Nephron progenitor cell (in vitro differentiated cells): Measurements from ENCODE around the gene PER2.

Source experiments
- DNase-seq: peaks from one replicate; pipeline ENCODE4 v3.0.0; 2021
- H3K27ac Mint-ChIP-seq: 2 replicates; pipeline ENCODE4 v1.8.0; 2021; ENCODE audit warnings: mild to moderate bottlenecking, moderate library complexity, mixed read lengths
- H3K27me3 Mint-ChIP-seq: 2 replicates; pipeline ENCODE4 v1.8.0; 2021; ENCODE audit warnings: mild to moderate bottlenecking, low read depth, mixed read lengths; ENCODE audit not compliant: poor library complexity
- H3K36me3 Mint-ChIP-seq: 2 replicates; pipeline ENCODE4 v1.8.0; 2021; ENCODE audit warnings: low read depth, mixed read lengths
- H3K4me1 Mint-ChIP-seq: 2 replicates; pipeline ENCODE4 v1.8.0; 2021; ENCODE audit warnings: mixed read lengths
- H3K4me3 Mint-ChIP-seq: 2 replicates; pipeline ENCODE4 v1.8.0; 2021; ENCODE audit warnings: mild to moderate bottlenecking, moderate library complexity, mixed read lengths
- H3K9me3 Mint-ChIP-seq: 2 replicates; pipeline ENCODE4 v1.8.0; 2021; ENCODE audit warnings: mild to moderate bottlenecking, moderate library complexity, mixed read lengths
- CTCF ChIP-seq: fragments of 200-600 bp; sonication (generic); IDR thresholded peaks from 2 replicates; pipeline ENCODE4 v1.5.0; 2021; ENCODE audit warnings: antibody characterized with exemption

The PER2 gene

GRCh38 chr2:238296638-238297457 lies 8.4 kb upstream of the PER2 start:
- H3K36me3 Mint-ChIP-seq, result no peaks in the 10 kb centered on the region
- no peak for TF ChIP-seq CTCF
- peak overlapping the region; percentile 57 for H3K27ac Mint-ChIP-seq
- no peaks in the 10 kb centered on the region for H3K9me3 Mint-ChIP-seq
- DNase-seq, result no peak
- peaks cover 25% of the 10 kb centered on the region for H3K27me3 Mint-ChIP-seq
- H3K4me3 Mint-ChIP-seq, result no peak overlapping the region
- H3K4me1 Mint-ChIP-seq, result no peaks in the 10 kb centered on the region

GRCh38 chr2:238295144-238296112 lies 7.0 kb upstream of the PER2 start:
- DNase-seq, result no peak
- no peaks in the 10 kb centered on the region for H3K9me3 Mint-ChIP-seq
- TF ChIP-seq CTCF, result no peak
- peaks cover 23% of the 10 kb centered on the region for H3K27me3 Mint-ChIP-seq
- no peak overlapping the region for H3K27ac Mint-ChIP-seq
- peaks cover 5% of the 10 kb centered on the region for H3K4me1 Mint-ChIP-seq
- no peaks in the 10 kb centered on the region for H3K36me3 Mint-ChIP-seq
- no peak overlapping the region for H3K4me3 Mint-ChIP-seq

- Mint-ChIP-seq H3K4me3 (no peak overlapping the region), H3K27ac (no peak overlapping the region)
Measured at GRCh38 chr2:238294393-238295143, 6.2 kb upstream of the PER2 start.

GRCh38 chr2:238294046-238294392 lies 5.6 kb upstream of the PER2 start:
- Mint-ChIP-seq H3K9me3 (no peaks in the 10 kb centered on the region), H3K4me3 (no peak overlapping the region), H3K36me3 (no peaks in the 10 kb centered on the region), H3K4me1 (peaks cover 19% of the 10 kb centered on the region), H3K27me3 (peaks cover 20% of the 10 kb centered on the region), H3K27ac (no peak overlapping the region)
- no peak for TF ChIP-seq CTCF
- DNase-seq, result no peak

More at GRCh38 chr2:238294393-238295143, 6.2 kb upstream of the PER2 start:
- peaks cover 13% of the 10 kb centered on the region for H3K4me1 Mint-ChIP-seq
- TF ChIP-seq CTCF, result no peak
- H3K27me3 Mint-ChIP-seq, result peaks cover 20% of the 10 kb centered on the region
- H3K9me3 Mint-ChIP-seq, result no peaks in the 10 kb centered on the region
- DNase-seq, result no peak
- H3K36me3 Mint-ChIP-seq, result no peaks in the 10 kb centered on the region

GRCh38 chr2:238291550-238292281 lies 3.3 kb upstream of the PER2 start:
- H3K4me1 Mint-ChIP-seq, result peaks cover 33% of the 10 kb centered on the region
- no peak overlapping the region for H3K4me3 Mint-ChIP-seq
- no peak for TF ChIP-seq CTCF
- H3K9me3 Mint-ChIP-seq, result no peaks in the 10 kb centered on the region
- no peaks in the 10 kb centered on the region for H3K36me3 Mint-ChIP-seq
- H3K27me3 Mint-ChIP-seq, result peaks cover 12% of the 10 kb centered on the region
- H3K27ac Mint-ChIP-seq, result no peak overlapping the region
- DNase-seq, result no peak
